ENCODE measurements around the gene GNB1.
"Not testable (repeated sequence)": the region's sequence is repeated elsewhere in the genome, so short reads cannot be mapped to it uniquely, and the experiment has no call there.

GNB1 gene

DNA sequence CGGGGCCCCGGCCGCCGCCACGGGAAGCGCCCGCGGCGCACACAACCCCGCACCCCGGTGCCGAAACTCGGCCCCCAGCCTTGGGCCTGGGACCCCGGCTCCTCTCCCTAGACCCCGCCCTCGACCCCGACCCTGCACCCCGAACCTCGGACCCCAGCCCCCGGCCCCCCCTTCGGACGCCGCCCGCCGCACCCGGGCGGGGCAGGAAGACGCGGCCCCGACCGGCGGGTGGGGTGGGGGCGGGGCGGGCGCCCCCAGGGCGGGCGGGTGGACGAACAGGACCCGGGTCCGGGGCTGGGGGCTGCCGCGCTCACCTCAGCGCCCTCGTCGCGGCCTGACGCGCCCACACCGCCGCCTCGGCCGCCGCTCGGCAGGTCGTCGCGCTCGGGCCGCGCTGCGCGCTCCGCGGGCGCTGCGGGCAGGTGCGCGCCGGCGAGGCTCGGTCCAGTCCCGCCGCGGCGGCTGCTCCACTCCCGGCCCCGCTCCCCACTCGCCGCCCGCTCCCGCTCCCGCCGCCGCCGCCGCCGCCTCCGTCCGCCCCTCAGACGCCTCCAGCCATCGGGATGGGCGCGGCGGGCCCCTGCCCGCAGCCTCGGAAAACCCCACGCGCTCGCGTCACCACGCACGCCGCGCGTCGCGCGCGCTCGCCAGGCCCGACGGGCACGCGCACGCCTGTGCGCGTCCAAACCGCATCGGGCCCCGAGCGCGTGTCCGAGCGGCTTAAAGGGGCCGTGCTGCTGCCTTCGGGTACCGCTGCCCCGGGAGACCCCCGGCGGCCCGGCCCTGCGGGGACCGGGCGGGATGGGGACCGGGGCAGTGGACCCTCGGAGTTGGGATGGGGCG is at the start of gene GNB1:
Gene GNB1, minus strand, starts transcription at position 582 of the 843 bp plus-strand sequence. CDS start 65,634 bp downstream, outside the sequence.
- DNase-seq (ENCODE audit: low read depth in 2 of 2): peak; percentile 71 to 79

DNA sequence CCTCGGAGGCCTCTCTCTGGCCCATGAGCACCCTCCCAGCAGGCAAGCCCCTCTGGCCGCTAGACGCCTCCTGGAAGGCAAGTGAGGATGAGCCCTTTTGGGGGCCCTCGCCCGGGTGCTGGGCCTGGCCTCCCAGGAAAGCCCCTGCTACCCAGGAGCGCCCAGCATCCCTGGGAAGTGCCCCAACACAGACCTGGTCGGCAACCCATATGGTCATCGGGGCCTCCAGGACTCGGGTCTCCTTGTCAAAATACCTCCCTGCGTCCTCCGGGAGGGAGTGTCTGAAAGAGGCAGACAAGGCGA is 49.2 kb upstream of the GNB1 start:
- no peak for DNase-seq (ENCODE audit: low read depth in 2 of 2)

DNA sequence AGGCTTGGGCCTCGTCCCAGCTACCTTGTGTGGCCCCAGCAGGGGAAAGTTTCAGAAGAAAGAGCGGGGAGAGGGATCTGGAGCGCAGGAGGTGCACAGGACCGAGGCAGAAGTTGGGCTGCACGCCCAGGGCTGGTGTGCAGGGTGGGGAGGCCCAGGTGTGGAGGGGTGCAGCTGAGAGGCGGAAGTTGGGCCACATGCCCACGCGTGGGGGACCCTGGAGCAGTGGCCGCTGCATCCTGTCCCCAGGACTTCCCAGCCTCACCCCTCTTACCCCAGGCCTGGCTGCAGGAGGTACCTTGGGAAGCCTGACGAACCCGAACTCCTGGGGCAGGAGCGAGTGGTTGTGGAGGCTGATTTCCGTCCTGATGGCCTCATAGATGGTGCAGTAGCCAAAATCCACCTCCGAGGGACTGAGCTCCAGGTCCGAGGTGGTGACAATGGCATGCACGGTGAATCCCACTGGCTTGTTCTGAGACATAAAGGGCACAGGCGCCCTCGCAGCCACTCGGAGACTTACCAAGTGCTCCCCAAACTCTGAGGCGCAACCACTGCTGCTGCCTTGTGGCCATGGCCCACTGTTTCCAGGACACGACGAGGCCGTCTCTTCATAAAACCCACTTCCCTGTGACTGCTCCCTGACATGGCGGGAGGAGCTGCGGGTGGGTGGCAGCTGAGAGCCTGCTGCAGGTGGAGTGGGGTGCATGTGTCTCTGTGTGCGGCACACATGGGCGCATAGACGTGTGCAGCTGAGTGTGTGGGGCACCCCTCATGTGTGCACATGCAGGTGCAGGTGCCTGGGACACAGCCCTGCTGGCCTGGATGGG is 48.6 kb upstream of the GNB1 start:
- DNase-seq (ENCODE audit: low read depth in 2 of 2): no peak

DNA sequence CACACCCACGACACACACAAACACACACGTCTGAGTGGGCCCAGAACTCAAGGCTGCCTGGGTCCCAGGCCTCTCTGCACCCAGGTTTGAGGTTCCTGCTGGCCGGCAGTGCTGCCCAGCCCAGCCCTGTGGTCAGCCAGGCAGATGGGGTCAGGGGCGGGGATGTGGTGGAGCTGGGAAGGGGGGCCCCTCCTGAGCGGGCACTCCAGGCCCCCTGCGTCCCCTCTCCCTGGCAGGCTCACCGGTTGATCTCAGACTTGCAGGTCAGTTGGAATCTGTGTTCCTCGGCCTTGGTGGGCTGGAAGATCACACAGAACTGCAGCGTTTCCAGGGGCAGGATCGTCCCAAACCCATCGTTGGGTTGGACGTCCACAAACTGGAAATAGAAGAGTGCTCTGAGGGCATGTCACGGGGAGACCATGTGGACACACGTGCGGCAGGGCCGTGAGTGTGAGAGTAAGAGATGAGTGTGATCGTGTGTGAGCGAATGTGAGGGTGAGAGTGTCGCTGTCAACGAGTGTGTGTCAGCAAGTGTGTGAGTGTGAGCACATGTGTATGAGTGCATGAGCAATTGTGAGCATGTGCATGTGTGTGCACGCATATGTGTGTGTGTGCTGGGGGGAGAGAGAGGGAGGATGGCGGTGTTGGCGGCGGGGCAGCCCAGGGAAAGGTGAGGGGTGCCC is 47.9 kb upstream of the GNB1 start:
- DNase-seq (ENCODE audit: low read depth in 2 of 2): no peak

DNA sequence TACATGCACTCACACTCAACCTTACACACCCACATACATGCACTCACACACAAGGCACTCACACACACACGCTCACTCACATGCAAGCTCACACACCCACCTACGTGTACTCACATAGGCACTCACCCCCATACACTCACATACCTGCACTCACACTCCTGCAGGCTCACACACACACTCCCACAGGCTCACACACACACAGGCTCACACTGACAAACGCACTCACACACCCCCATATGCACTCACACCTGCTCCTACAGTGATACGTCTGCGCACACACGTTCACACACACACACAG is 47.3 kb upstream of the GNB1 start:
- no peak for DNase-seq (ENCODE audit: low read depth in 2 of 2)

DNA sequence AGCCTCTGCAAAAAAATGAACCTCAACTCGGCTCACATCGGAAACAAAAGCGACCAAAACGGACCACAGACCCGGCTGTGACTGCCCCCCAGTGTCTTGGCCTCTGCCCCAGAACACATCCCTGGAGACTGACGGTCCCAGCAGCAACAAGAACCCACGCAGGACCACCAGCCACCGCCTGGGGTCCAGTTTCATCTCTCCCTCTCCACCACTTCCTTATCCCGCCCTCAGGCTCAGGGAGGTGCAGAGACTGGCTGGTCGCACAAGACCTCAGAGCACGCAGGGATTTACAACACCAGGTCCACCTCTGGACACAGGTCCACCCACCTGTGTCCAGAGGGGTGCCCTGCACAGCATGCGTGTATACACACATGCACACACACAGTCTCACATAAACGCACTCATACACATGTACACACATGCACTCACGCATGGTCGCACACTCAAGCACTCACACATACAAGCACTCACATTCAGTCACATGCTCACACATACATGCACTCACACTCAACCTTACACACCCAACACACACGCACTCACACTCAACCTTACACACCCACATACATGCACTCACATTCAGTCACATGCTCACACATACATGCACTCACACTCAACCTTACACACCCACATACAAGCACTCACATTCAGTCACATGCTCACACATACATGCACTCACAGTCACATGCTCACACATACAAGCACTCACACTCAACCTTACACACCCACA is 46.8 kb upstream of the GNB1 start:
- DNase-seq (ENCODE audit: low read depth in 2 of 2): no peak

DNA sequence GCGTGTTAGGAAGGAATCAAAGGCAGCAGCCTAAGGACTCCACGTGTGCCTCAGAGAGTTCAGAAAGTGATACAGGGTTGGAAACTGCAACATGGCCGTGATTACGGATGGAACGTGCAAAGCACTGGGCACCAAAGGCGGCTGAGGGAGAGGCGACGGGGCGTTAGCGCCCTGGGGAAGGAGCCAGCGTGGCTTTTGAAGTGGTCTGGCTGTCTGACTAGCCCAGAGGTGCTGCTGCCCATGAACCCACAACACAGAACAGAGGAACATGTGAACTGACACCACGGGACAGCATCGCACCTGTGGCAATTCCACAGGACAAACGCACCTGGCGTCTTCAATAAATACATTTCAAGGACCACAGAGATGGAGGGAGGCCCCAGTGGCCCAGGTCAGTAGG is 46.2 kb upstream of the GNB1 start:
- no peak for DNase-seq (ENCODE audit: low read depth in 2 of 2)

DNA sequence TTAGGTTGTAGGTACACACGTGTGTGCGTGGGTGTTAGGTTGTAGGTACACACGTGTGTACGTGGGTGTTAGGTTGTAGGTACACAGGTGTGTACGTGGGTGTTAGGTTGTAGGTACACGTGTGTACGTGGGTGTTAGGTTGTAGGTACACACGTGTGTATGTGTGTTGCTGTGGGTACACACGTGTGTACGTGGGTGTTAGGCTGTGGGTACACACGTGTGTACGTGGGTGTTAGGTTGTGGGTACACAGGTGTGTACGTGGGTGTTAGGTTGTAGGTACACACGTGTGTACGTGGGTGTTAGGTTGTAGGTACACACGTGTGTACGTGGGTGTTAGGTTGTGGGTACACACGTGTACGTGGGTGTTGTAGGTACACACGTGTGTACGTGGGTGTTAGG is 44.0 kb upstream of the GNB1 start:
- not testable (repeated sequence) for DNase-seq (ENCODE audit: low read depth in 2 of 2)

DNA sequence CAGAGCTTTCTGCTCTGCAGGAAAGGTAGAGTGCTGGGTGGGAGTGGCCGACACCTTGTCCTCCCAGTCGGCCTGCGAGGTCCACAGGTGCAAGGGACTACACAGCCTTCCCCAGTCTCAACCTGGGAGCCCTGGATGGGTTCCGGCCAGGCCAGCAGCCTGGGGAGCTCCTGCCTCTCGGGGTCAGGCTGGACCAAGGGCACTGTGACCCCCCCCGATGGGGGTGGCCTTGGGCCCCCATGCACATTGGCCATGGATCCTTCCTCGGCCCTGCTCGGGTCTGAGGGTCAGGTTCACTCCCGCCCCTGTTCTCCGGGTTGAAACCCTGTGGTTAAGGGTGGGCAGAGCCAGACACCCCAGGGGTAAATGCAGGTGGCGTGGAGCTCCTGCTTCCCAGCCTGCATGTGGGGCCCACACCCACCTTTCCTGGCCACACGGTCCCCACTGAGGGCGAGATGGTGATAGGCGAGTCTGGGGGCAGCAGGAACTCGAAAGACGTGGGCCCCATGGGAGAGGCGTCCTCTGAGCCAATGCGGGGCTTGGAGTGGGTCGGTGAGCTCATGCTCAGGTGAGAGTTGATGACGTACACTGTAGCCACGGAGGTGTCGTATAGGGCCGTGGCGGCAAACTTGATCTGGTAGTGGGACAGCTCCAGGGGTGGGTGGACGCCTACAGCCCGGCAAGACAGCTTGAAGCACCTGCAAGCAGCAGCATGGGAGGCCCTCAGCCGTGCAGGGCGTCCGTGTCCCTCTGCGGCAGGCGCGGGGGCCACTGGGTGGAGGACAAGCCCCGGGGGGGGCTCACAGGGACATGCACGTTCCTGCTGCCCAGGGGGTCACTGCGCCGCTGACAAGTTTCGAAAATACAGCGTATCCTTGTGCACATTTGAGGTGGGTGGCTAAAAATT is 39.0 kb upstream of the GNB1 start:
- DNase-seq (ENCODE audit: low read depth in 2 of 2): no peak

DNA sequence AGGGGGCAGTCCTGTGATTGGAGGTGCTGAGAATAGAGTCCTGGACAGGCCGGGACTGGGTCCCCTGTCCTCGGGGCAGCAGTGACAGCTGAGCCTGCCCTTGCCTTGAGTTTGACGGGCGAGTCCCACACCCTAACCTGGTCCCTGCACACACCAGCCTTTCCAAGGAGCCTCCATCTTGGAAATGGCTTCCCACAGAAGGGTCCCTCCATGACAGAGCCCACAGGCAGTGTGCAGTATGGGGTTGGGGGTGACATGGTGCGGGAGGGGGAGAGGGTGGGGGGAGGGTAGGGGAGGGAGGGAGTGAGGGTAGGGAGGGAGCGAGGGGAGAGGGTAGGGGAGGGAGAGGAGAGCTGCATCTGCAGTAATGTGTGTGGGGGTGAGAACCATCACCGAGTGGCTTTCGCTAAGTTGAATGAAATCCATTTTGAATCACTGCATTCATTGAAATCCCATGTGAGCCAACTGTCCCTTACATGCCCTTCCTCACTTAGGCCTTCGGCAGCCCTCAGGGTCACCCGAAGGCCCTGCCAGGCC is 38.3 kb upstream of the GNB1 start:
- DNase-seq (ENCODE audit: low read depth in 2 of 2): no peak

DNA sequence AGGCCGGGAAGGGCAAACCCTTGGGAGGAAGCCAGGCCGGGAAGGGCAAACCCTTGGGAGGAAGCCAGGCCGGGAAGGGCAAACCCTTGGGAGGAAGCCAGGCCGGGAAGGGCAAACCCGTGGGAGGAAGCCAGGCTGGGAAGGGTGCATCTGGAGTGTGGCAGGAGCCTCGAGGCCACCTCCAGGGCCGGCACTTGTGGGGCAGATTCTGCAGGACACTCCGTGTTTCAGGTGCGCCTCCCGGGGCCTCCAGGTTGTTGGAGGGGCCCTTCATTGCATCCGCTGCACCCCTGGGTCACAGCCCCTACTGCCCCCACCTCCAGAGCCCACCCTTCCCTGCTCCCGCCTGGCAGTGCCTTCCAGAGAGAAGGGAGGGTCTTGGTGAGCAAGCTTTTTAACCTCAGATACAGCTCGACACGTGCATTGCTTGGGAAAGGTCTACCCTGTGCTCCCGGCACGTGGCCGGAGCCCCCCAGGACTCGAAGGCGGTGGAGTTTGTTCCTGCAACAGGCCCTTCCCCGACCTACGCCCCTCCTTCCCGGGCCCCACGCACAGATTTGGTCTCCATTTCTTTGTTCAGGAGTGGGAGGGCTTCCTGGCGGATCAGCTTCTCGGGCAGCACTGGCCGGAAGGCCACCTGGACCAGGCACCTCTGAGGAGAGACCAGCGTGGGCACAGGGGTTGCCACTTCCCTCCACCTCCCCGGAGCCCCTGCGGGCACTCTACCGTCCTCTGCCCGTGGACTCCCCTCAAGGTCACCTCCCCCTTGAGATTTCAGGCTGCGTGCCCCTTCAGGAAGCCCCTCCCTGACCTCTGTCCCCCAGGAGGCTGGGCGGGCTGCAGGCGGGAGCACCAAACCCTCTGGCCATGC is 37.6 kb upstream of the GNB1 start:
- no peak for DNase-seq (ENCODE audit: low read depth in 2 of 2)

DNA sequence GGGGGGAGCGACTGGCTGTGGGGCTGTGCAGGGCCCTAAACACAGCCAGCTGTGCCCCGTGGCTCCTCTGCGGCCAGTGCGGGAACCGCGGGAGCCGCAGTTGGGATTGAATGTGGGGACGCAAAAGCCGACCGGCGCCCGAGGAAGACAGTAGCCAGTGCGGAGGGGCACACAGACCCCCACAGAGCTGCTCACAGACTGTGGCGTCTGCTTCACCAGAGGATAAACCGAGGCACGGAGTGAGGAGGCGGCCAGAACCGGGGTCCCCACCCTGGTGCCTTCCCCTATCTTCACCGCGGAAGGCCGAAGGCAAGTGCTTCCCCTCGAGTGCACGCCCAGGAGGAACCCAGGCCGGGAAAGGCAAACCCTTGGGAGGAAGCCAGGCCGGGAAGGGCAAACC is 36.9 kb upstream of the GNB1 start:
- DNase-seq (ENCODE audit: low read depth in 2 of 2): no peak

DNA sequence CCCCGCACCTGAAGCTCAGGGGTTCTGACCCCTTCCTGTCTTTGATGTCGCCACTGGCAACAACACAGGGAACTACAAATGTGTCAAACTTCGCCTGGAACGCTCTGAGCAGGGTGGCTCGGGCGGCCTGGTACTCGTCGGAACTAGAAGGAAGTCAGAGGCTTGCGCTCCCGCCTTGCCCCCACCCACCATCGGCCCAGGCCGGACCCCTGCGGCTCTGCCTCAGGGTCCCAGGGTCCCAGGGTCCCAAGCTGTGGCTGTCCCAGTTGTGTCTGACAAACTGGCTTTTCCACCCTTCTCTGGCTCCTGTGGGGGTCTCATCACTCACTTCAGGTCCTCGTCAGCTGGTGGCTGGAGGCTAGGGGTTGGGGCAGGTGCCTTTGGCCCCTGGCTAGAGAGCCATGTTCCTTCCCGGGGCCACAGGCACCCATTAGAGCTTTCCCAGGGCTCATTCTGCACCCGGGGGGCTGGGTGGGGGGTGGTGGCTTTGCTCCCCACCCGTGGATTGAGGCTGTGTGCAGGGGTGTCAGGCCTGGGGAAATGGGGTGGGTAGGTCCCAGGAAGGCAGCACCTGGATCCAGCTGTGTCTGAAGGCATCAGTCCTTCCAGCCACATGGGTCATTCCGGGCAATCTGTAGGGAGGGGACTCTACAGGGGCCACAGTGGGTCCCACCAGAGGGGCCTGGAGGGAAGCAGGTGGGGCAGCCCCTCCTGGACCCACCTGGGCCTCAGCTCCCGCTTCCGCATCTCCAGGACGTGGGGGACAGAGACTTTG is 36.2 kb upstream of the GNB1 start:
- DNase-seq (ENCODE audit: low read depth in 2 of 2): no peak

DNA sequence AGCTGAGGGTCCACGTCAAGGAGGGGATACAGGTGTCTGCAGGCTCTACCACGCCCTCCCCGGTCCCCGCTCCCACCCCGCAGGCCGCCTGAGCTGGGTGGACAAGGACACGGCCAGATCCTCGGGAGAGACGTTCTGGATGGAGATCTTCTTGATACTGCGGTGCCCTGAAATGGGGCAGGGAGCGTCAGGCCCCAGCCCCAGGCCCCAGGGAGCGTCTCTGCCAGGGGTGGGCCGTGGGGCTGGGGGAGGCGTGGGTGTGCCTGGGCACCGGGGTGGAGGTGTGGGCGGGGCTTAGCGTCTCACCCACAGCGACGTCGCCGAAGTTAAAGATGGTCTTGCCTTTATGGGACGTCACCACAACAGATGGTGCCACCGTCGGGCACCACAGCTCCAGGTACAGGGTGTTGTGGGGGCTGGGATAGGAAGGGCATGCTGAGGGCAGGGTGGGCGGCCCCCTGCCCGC is 35.5 kb upstream of the GNB1 start:
- no peak for DNase-seq (ENCODE audit: low read depth in 2 of 2)

DNA sequence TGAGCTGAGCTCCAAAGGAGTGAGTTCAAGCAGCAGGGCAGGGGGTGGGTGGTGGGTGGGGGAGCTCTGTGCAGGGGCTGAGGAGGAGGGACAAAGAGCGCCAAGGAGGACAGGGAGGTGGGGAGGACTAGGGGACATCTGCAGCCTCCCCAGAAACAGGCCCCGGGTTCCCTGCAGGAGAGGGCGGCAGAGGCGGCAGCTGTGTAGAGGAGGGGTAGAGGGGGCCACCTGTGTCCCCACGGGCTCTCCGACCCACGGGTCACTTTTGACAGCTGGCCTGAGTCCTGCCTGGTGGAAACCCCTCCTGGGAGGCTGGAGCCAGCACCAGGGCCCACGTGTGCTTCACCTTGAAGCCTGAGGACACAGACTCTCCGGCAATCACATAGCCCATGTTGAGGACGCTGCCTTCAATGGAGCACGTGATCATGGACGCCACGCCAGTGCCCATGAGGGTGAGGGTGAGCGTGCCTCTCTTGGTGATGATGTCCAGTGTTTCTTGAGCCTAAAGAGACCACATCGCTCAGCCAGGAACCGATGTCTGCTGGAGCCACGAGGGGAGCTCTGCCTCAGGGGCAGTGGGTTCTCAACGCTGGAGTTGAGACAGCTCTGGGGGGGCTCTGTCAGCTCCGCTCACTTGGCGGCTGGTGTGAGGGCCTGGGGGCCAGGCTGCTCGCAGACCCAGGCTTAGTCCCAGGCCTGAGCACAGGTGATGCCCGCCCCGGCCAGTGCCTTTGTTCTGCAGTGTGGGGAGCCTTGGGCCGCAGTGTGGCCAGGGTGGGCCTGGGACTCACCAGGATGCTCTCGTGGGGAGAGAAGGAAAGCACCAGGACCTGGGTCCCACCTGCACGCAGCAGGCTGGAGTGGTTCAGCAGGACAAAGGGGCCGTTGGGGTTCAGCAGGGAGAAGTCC is 34.8 kb upstream of the GNB1 start:
- no peak for DNase-seq (ENCODE audit: low read depth in 2 of 2)

DNA sequence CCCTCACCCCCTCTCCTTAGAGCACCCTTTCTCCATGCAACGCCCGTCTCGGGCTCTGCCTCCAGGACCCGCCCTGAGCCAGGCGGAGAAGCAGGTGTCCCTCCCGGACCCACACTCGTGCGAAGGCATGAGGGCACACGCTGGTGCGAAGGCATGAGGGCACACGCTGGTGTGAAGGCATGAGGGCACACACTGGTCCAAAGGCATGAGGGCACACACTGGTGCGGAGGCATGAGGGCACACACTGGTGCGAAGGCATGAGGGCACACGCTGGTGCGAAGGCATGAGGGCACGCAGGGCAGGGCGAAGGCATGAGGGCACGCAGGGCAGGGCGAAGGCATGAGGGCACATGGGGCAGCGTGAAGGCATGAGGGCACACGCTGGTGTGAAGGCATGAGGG is 34.0 kb upstream of the GNB1 start:
- no peak for DNase-seq (ENCODE audit: low read depth in 2 of 2)

DNA sequence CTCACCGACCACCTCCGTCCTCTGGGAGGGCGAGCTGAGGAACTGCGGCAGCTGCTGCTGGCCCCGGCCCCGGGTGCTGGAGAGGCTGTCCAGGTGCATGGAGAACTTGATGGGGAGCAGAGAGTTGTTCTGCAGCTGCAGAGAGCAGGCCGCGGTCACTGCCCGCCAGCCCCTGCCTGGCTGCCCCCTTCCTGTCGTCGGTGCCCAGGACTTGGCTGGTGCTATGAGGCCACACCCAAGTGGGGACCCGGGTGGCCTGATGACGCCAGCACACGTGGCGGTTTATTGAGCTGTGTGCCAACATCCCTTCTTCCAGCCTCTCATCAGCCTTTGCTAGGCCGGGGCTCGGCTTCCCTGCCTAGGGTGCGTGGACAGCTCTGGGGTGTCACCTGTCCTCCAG is 33.5 kb upstream of the GNB1 start:
- no peak for DNase-seq (ENCODE audit: low read depth in 2 of 2)
